ENCODE data around the gene NRL.

NRL gene

GRCh38 chr14:24080888-24081738 lies 33.6 kb downstream of the NRL start:
- peak; percentile 20 for DNase-seq

GRCh38 chr14:24080142-24080530 lies 34.6 kb downstream of the NRL start:
- no peak for DNase-seq

GRCh38 chr14:24079491-24080141 lies 35.1 kb downstream of the NRL start:
- no peak for DNase-seq

- no peak for DNase-seq
Measured at GRCh38 chr14:24078146-24078545, 36.6 kb downstream of the NRL start.

GRCh38 chr14:24077086-24077485 lies 37.7 kb downstream of the NRL start:
- DNase-seq = no peak

- DNase-seq = no peak
Measured at GRCh38 chr14:24076302-24076601, 38.5 kb downstream of the NRL start.

GRCh38 chr14:24075485-24076301 lies 39.1 kb downstream of the NRL start:
- DNase-seq = no peak

GRCh38 chr14:24074625-24075484 lies 39.9 kb downstream of the NRL start:
- no peak for DNase-seq

GRCh38 chr14:24072881-24073877 lies 41.6 kb downstream of the NRL start:
- DNase-seq = no peak

- DNase-seq = no peak
Measured at GRCh38 chr14:24072436-24072835, 42.3 kb downstream of the NRL start.

GRCh38 chr14:24071836-24072430 lies 42.8 kb downstream of the NRL start:
- DNase-seq = no peak

GRCh38 chr14:24071144-24071697 lies 43.5 kb downstream of the NRL start, which contains the start of gene CPNE6:
TSS of gene CPNE6 (plus strand) at chr14:24071562. CDS start at chr14:24072937, 1,375 bp downstream.
- no peak for DNase-seq

- DNase-seq = no peak
Measured at GRCh38 chr14:24070285-24071143, 44.2 kb downstream of the NRL start.

GRCh38 chr14:24069411-24069735 lies 45.4 kb downstream of the NRL start:
- DNase-seq = no peak

- DNase-seq = no peak
Measured at GRCh38 chr14:24068711-24069410, 45.9 kb downstream of the NRL start.

- no peak for DNase-seq
Measured at GRCh38 chr14:24067133-24068082, 47.3 kb downstream of the NRL start.

GRCh38 chr14:24066496-24067132 lies 48.1 kb downstream of the NRL start:
- DNase-seq = no peak
